ENCODE measurements around the gene BTNL8. TPM values are rescaled to one million over a fixed set of nuclear protein-coding genes. Genes with fewer than 3 reads are reported as not detected.

The BTNL8 gene, protein sequence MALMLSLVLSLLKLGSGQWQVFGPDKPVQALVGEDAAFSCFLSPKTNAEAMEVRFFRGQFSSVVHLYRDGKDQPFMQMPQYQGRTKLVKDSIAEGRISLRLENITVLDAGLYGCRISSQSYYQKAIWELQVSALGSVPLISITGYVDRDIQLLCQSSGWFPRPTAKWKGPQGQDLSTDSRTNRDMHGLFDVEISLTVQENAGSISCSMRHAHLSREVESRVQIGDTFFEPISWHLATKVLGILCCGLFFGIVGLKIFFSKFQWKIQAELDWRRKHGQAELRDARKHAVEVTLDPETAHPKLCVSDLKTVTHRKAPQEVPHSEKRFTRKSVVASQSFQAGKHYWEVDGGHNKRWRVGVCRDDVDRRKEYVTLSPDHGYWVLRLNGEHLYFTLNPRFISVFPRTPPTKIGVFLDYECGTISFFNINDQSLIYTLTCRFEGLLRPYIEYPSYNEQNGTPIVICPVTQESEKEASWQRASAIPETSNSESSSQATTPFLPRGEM
- polyA plus RNA-seq (2012; ENCODE audit: missing spikeins), result not detected

DNA sequence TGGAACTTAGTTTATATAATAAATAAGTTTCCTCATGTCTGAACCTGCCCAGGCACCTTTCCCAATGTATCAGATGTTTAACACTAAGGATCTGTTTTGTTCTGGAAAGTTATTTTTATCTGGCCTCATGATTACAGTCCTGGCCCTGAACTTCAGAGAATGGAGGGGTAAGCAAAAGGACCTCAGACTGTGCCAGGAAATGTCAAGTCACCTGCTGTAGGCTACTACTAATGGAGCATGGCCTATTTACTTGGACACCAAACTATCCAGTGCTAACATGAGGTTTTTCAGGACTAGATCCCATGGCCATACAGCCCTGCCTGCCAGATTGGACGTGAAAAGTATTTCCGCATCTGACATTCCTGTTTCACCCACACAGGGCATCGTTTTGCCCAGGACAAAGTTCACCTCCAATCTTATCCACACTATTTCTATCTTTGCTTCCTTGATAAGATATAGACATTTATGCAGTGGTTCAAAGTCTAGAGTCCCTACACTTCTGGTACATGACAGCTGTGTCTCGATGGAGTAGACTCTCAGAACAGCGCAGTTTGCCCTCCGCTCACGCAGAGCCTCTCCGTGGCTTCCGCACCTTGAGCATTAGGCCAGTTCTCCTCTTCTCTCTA is at the start of gene BTNL8:
BTNL8 (plus strand) TSS at position 539 of the 626 bp plus-strand sequence. CDS start 152 bp downstream, outside the sequence.
- DNase-seq (ENCODE audit: insufficient read length), result no peak
- no peak for FAIRE-seq
- TF ChIP-seq TAF1 (IDR thresholded peaks at IDR 0.05; ENCODE audit: borderline replicate concordance, low read depth, low read length), result no peak
- TF ChIP-seq POLR2AphosphoS5 (IDR thresholded peaks at IDR 0.05; ENCODE audit: low read depth, low read length), result no peak
- no peak for TF ChIP-seq POLR2A (IDR thresholded peaks at IDR 0.05; ENCODE audit: low read depth, low read length)

DNA sequence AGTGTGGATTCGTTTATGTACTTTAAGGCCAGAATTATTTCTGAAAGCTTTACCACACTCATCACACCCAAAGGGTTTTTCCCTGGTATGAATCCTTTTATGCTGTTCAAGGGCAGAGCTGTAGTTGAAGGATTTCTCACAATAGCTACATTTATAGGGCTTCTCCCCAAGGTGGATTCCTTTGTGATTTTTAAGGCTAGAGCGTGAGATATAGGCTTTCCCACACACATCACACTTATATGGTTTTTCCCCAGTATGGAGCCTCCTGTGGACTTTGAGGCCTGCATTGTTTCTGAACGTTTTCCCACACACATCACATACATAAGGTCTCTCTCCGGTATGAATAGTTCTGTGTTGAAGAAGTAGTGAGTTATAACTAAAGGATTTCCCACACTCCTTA is 49.1 kb upstream of the BTNL8 start:
- TF ChIP-seq POLR2A (IDR thresholded peaks at IDR 0.05; ENCODE audit: low read depth, low read length) (no peak), TAF1 (IDR thresholded peaks at IDR 0.05; ENCODE audit: borderline replicate concordance, low read depth, low read length) (no peak), POLR2AphosphoS5 (IDR thresholded peaks at IDR 0.05; ENCODE audit: low read depth, low read length) (no peak)
- no peak for FAIRE-seq
- DNase-seq (ENCODE audit: insufficient read length), result no peak

DNA sequence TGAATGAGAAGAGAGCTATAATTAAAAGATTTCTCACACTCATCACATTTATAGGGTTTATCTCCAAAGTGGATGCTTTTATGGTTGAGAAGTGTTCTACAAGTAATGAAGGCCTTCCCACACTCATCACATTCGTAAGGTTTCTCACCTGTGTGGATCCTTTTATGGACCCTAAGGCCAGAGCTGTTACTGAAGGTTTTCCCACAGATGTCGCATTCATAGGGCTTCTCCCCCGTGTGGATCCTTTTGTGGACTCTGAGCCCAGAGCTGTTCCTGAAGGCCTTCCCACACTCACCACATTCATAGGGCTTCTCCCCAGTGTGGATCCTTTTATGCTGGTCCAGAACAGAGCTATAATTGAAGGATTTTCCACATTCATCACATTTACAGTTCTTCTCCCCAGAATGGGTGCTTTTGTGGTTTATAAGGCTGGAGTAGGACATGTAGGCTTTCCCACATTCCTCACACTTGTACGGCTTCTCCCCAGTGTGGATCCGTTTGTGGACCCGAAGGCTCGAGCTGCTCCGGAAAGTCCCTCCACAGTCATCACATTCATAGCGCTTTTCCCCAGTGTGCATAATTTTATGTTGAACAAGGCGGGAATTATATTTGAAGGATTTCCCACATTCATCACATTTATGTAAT is 48.4 kb upstream of the BTNL8 start:
- FAIRE-seq (no peak), DNase-seq (ENCODE audit: insufficient read length) (no peak)

DNA sequence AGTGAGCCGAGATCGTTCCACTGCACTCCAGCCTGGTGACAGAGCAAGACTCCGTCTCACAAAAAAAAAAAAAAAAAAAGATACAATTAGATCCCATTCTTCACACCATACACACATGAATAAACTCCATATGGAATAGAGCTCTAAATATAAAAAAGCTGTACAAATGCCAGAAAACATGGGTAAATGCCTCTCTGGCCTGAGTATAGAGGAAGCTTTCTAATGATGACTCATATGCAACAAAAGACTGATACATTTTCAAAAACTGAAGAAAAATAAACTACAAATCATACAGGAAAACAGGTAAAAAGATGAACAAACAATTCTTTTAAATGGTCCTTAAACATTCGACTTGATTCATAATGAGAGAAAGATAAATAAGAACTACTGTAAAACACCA is 46.5 kb upstream of the BTNL8 start:
- DNase-seq (ENCODE audit: insufficient read length) (no peak), FAIRE-seq (no peak)
- no peak for TF ChIP-seq POLR2A (IDR thresholded peaks at IDR 0.05; ENCODE audit: low read depth, low read length)
- TF ChIP-seq POLR2AphosphoS5 (IDR thresholded peaks at IDR 0.05; ENCODE audit: low read depth, low read length), result no peak
- TF ChIP-seq TAF1 (IDR thresholded peaks at IDR 0.05; ENCODE audit: borderline replicate concordance, low read depth, low read length), result no peak

More for the DNA sequence above, 48.4 kb upstream of the BTNL8 start:
- TF ChIP-seq POLR2A (IDR thresholded peaks at IDR 0.05; ENCODE audit: low read depth, low read length), result no peak
- TF ChIP-seq POLR2AphosphoS5 (IDR thresholded peaks at IDR 0.05; ENCODE audit: low read depth, low read length), result no peak
- TF ChIP-seq TAF1 (IDR thresholded peaks at IDR 0.05; ENCODE audit: borderline replicate concordance, low read depth, low read length), result no peak

DNA sequence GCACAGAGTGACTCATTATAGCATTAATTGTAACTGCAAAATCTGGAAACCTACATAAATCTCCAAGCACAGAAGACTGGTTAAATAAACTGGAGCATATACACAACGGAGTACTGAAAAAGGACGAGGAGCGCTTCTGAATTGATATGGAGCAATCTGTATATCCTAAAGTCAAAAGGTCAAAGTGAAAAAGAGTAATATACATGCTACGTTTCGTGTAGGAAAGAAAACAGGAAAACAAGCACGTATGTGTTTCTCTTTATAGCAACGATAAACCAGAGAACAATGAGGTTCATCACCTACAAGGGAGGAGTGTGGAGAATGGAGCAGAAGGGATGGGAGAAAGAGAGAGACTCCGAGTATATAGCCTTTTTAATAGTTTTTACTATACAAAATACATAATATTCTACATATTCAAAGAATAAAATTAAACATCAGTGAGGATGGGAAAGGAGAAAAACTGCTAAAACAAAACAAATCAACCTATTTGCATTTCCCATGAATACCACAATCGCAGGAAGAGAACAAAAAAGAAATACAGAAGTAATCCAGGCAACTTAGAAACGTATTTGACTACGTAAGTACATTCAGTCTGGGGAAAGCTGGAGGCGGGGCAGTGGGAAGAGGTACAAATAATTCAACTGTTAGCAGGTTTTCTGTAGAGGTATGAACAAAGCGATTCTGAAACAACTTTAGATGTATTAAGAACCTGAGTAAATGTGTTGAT is 45.7 kb upstream of the BTNL8 start:
- FAIRE-seq (no peak), DNase-seq (ENCODE audit: insufficient read length) (no peak)
- TF ChIP-seq POLR2AphosphoS5 (IDR thresholded peaks at IDR 0.05; ENCODE audit: low read depth, low read length) (no peak), TAF1 (IDR thresholded peaks at IDR 0.05; ENCODE audit: borderline replicate concordance, low read depth, low read length) (no peak), POLR2A (IDR thresholded peaks at IDR 0.05; ENCODE audit: low read depth, low read length) (no peak)

DNA sequence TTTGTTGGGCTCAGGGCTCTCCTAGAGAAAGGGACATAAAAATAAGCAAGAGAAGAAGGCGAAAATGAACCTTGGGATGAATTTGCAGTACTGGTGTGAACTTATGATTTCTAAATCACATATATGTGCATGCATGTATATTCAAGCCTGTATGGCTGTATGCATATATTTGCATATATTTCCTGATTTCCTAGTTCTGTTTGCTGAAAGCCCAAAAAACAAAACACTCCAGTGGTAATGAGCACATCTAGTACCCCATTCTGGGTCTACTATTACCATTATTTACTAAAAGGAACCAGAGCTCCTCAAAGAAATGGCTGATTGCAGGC is 45.1 kb upstream of the BTNL8 start:
- no peak for FAIRE-seq
- TF ChIP-seq POLR2A (IDR thresholded peaks at IDR 0.05; ENCODE audit: low read depth, low read length) (no peak), TAF1 (IDR thresholded peaks at IDR 0.05; ENCODE audit: borderline replicate concordance, low read depth, low read length) (no peak), POLR2AphosphoS5 (IDR thresholded peaks at IDR 0.05; ENCODE audit: low read depth, low read length) (no peak)
- no peak for DNase-seq (ENCODE audit: insufficient read length)

DNA sequence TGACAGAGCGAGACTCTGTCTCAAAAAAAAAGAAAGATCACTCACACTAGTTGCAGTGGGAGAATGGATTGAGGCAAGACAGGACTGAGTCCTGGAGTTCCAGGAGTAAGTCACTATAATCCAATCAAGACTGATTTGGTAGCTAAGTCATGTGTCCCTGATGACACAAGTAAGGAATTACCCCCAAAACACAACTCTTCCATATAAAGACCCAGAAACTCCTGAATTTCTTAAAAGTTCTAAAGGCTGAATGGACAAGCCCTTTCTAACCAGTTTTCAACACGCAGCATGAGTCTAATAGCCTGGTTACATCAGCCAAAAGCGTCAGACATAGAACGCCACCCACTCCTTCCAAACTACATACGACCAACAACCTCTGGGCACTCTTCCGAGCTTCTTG is 40.4 kb upstream of the BTNL8 start:
- TF ChIP-seq POLR2AphosphoS5 (IDR thresholded peaks at IDR 0.05; ENCODE audit: low read depth, low read length) (no peak), TAF1 (IDR thresholded peaks at IDR 0.05; ENCODE audit: borderline replicate concordance, low read depth, low read length) (no peak), POLR2A (IDR thresholded peaks at IDR 0.05; ENCODE audit: low read depth, low read length) (no peak)
- DNase-seq (ENCODE audit: insufficient read length), result no peak
- FAIRE-seq, result no peak

DNA sequence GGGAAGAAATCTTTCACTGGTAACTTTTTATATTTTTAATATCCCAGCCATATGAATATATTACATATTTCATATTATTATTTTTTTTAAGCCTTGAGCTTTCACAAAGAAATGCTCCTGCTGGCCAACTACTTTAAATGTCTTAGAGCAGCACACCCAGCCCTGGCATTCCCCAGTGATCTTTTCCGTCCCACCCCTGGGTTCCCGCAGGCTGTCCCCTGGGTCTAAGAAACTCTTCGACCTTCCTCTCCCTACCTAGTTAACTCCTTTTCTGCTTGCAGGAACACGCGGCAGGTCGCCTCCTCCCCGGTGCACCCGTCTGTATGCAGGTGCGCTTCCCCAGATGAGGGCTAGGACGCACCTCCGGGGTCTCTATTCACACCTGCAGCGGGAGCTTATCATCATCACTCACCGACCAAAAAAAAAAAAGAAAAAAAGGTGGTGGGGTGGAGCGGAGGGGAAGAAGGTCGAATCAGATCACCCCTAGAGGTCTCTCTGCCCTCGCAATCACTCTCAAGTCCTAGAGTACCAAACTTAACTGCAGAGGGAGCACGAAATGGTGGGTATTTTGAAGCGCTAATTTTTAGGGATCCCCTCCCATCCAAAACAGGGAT is 38.6 kb upstream of the BTNL8 start:
- FAIRE-seq (peak; percentile 82), DNase-seq (ENCODE audit: insufficient read length) (peak; percentile 46)
- TF ChIP-seq TAF1 (IDR thresholded peaks at IDR 0.05; ENCODE audit: borderline replicate concordance, low read depth, low read length) (no peak; the same call in 1 of the 2 replicates), POLR2A (IDR thresholded peaks at IDR 0.05; ENCODE audit: low read depth, low read length) (no peak), POLR2AphosphoS5 (IDR thresholded peaks at IDR 0.05; ENCODE audit: low read depth, low read length) (no peak)

DNA sequence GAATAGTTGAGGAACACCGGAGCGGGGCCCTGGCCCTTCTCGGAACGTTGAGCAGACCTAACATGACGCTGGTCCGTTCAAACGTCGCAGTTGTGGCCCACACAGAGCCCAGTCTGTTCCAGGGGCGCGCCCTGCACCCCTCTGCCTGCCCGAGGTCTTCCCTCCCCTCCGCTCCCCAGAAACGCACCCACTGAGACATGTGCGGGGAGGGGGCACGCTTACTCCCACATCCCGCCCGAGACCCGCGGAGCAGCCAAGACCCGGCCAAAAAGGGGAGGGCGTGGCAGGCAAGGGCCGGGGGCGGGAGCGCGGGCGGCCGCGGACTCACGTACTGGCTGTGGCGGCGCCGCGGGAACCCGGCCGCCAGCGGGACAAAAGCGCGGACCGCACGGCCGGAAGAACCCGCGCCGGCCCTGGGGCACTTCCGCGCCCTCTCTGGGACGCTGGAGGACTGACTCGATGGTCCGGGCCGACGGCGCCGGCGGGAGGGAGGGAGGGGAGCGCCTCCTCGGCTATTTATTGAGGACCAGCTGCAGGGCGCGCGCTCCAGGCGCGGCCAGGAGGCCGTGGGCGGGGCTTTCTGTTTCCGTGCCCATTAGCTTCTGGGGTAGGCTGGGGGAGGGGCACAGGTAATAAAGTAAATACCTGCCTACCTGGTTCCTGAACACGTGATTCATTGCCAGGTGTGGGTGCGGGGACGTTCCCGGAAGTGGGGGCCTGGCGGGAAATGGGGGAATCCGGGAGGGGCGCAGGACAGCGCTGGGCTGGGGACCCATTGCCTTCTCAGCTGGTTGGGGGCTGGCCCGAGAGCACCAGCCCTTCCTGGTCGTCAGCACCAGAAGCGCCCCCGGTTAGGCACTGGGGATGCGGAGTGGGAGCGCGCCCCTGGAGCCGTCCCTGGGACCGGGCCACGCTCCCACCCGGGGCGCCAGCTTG is 37.8 kb upstream of the BTNL8 start, which contains the start of gene ZFP62:
ZFP62 (minus strand) TSS at position 390 of the 936 bp plus-strand sequence; CDS start at position 333, 57 bp downstream.
- FAIRE-seq, result no peak
- DNase-seq (ENCODE audit: insufficient read length), result peak; percentile 81
- peak; percentile 66 for TF ChIP-seq TAF1 (IDR thresholded peaks at IDR 0.05; ENCODE audit: borderline replicate concordance, low read depth, low read length)
- TF ChIP-seq POLR2A (IDR thresholded peaks at IDR 0.05; ENCODE audit: low read depth, low read length), result peak; percentile 56; the same call in 1 of the 2 replicates
- peak; percentile 10; the same call in 1 of the 2 replicates for TF ChIP-seq POLR2AphosphoS5 (IDR thresholded peaks at IDR 0.05; ENCODE audit: low read depth, low read length)

Data from GM12892 (cell line).